22Rv1 (cell line): ENCODE measurements around the gene CMSS1.

Experiments
- ZFX ChIP-seq: fragments of 450-650 bp; IDR thresholded peaks from 2 replicates; pipeline ENCODE4 v1.6.1; 2017; ENCODE audit warnings: antibody characterized with exemption, borderline replicate concordance
- TF ChIP-seq, protein P1 (sequence below): fragments of 450-650 bp; IDR thresholded peaks from 2 replicates; pipeline ENCODE4 v1.5.1; 2017; ENCODE audit warnings: mild to moderate bottlenecking

DNA sequence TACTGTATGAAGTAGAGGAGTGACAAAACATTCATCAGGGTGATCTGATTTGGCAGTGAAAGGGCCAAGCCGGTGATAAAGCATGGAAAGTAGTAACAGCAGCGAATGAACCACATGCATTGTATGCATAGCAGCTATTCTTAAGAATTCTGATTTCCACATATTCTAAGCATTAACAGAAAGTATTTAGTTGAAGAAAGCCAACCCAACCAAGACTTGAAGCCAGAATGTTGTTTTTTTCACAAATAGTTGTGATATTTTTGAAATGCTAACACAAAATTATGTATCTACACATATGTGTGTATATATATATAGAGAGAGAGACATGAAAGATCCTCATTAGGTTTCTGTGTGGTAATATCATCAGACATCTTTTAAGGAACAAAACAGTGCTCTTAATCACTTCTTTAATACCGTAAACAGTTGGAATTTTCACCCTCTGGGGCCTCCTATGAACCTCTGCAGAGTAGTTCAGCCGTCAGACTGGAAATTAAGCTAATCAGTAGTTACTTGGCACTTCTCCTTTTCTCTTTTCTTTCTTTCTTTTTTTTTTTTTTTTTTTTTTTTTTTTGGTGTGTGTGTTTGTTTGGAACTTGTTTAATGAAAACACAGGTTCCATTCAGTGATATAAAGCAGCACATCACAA lies 139.6 kb downstream of the CMSS1 start:
- TF ChIP-seq, protein P1, sequence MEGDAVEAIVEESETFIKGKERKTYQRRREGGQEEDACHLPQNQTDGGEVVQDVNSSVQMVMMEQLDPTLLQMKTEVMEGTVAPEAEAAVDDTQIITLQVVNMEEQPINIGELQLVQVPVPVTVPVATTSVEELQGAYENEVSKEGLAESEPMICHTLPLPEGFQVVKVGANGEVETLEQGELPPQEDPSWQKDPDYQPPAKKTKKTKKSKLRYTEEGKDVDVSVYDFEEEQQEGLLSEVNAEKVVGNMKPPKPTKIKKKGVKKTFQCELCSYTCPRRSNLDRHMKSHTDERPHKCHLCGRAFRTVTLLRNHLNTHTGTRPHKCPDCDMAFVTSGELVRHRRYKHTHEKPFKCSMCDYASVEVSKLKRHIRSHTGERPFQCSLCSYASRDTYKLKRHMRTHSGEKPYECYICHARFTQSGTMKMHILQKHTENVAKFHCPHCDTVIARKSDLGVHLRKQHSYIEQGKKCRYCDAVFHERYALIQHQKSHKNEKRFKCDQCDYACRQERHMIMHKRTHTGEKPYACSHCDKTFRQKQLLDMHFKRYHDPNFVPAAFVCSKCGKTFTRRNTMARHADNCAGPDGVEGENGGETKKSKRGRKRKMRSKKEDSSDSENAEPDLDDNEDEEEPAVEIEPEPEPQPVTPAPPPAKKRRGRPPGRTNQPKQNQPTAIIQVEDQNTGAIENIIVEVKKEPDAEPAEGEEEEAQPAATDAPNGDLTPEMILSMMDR, result no peak
- no peak for TF ChIP-seq ZFX
